ENCODE measurements around the gene POLE.
"Not testable (repeated sequence)": the region's sequence is repeated elsewhere in the genome, so short reads cannot be mapped to it uniquely, and the experiment has no call there.

Gene POLE

DNA sequence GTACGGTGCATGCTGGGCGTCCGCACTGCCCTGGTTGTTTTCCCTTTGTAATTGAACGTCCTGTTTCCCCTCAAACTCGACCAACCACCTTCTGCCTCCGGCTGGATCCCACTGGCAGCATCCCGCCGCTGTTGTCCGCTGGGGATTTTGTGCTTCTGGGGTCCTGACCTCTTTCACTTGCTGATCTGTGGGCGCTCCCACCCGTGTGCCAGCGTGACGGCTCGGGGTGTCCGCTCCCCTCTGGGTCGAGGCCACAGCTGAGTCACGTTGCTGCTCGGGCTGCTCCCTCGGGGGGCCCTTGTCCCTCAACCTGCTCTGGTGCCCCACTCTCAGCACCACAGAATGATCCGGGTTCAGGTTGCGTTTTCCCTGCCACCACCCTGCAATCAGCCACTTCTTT is 31.5 kb upstream of the POLE start:
- no peak for DNase-seq

DNA sequence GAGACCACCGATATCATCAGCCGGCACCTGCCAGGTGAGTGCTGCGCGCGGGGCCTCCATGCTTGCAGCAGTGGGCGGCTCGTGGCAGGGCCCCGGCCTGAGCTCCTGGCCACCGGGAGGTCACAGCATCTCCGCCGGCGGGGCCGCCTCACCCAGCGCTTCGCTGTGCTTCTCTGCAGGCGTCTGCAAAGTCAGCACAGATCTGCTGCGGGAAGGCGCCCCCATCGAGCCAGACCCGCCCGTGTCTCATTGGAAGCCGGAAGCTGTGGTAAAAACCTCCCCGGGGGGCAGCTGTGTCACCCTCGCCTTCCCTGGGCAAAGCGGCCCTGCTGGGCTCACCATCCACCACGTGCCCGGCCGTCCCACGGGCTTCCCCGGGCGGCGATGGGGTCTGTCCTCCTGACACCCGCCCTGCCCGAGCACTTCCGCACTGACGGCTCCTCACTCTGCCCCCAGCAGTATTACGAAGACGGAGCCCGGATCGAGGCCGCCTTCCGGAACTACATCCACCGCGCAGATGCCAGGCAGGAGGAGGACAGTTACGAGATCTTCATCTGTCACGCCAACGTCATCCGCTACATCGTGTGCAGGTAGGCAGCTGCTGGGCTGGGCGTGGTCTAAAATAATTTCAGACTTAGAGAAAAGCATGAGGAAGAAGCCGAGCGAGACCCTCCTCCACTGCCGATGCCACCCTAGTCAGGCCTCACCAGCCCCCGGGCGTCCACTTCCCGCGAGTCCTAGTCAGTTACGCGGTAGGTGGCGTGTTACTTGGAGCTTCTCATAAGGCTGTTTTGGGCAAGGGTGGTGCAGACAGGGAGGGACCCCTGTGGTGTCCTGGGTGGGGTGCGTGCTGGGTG is 30.6 kb upstream of the POLE start:
- no peak for DNase-seq

DNA sequence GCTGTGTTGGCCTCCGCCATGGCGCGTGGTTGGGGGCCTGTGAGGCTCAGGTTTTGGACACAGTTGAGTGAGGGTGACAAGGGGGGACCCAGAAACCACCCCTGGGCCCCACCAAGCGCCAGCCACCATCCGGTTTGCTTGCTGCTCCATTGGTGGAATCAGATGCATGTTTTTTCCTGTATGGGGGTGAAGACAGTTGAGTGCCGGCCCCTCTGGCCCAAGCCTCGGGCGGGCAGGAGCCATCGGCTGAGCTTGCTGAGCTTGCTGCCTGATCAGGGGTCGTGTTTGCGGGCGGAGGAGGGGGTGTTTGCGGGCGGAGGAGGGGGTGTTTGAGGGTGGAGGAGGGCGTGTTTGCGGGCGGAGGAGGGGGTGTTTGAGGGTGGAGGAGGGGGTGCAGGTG is 29.9 kb upstream of the POLE start:
- no peak for DNase-seq

DNA sequence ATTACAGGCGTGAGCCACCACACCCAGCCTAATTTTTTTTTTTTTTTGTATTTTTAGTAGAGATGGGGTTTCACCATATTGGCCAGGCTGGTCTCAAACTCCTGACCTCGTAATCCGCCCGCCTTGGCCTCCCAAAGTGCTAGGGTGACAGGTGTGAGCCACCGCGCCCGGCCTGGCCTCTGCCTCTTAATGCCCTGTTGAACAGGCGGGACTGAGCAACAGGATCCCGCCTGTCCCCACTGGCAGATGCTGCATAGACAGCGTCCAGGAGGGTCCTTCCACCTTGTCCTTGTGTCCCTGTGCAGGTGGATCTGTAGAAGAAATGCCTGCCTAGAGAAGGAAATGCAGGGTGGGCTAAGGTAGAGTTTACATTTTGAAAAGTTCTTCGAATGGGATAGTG is 29.2 kb upstream of the POLE start:
- DNase-seq = no peak

DNA sequence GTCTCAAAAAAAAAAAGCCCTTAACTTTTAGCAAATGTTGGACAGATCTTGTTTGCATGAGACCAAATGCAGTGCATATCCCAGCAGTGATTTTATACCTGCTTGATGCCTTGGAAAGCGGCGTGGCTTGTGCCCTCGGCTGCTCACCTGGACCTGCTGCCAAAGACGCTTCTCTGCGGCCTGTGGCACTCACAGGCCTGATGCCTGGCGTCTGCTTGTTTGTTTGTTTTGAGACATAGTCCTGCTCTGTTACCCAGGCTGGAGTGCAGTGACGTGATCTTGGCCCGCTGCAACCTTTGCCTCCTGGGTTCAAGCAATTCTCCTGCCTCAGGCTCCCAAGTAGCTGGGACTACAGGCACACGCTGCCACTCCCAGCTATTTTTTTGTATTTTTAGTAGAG is 28.7 kb upstream of the POLE start:
- DNase-seq = no peak

DNA sequence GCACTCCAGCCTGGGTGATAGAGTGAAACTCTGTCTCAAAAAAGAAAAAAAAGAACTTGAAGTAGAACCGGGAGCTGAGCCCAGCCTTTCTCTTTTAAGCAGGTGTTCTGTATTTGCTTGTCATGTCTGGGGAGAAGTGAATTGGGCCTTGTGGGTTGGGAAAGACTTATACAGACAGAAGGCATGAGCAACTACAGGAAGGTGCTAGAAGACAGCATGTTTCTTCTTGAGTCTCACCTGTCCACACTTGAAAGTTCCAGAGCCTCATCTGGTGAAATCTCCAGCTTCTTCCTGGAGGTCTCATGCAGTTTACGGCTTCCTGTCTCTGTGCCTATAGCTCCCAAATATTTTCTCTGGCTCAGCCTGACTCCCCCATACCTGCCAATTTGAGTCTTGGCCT is 26.0 kb upstream of the POLE start:
- no peak for DNase-seq

DNA sequence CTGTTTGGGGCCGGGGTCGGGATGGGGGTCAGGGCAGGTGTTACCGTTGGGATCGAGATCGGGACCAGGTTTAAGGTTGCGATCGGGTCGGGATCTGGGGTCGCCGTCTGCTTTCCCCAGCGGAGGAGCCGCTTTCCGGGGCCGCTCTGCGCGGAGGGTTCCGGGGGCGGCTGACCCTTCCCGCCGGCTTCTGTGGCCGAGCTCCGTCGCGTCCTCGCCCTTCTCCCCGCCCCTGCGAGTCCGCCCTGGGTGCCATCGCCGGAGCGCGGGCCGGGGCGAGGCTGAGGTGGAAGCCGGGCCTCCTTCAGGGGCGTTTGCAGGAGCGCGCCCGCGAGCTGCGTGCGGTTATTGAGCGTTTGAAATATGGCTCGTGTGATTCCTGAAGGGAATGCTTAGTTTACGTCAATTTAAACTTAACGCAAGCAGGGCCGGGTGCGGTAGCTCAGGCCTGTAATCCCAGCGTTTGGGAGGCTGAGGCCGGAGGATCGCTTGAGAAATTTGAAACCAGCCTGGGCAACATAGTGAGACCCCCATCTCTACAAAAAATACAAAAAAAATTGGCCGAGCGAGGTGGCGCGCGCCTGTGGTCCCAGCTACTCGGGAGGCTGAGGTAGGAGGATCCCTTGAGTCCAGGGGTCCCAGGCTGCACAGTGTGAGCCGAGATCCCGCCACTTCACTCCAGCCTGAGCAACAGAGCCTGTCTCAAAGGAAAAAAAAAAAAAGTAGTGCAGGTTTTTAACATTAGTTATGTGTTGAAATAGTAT is 24.1 kb upstream of the POLE start:
- peak in 1 of 2 experiments; percentile 15 for DNase-seq

DNA sequence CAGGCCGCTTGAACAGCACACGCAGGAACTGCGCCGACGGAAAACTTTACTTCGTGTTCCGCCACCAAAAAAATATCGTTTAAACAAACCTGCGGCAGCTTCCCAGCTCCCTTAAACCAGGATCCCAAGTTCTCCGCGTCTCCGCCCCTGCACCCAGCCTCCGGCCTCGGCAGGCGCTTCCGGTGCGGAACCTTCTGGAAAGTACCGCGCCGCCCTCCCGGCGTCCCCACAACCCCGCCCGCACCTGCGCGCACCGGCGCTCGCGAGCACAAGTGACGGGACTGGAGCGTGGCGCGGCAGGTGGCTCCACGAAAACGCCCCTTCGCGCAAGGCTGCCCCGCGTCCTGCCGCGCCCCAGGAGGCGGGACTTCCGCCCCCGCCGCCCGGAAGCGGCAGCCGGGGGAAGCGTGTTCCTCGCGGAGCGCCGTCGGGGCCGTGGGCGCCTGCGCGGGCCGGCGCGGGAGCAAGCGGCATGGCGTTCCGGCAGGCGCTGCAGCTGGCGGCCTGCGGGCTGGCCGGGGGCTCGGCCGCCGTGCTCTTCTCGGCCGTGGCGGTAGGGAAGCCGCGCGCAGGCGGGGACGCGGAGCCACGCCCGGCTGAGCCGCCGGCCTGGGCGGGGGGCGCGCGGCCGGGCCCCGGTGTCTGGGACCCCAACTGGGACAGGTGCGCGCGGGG is 23.4 kb upstream of the POLE start, which contains the start of gene PGAM5:
Gene PGAM5, plus strand, starts transcription at position 438 of the 675 bp plus-strand sequence. Its CDS starts 35 bp downstream, at position 473.
- peak; percentile 68 to 92 for DNase-seq

DNA sequence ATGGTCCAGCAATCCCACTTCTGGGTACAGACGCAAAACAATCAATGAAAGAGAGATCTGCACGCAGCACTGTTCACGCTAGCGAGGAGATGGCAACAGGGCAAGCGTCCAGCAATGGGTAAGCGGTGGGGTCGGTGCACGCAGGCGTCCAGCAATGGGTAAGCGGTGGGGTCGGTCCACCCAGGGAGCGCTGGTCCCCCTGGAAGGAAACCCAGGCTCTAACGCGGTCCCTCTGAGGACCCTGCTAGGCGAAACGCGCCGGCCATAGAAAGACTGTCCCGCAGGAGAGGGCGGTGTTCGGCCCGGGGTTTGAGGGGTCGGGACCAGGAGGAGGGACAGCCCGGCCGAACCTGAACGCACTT is 22.9 kb upstream of the POLE start:
- no peak for DNase-seq

DNA sequence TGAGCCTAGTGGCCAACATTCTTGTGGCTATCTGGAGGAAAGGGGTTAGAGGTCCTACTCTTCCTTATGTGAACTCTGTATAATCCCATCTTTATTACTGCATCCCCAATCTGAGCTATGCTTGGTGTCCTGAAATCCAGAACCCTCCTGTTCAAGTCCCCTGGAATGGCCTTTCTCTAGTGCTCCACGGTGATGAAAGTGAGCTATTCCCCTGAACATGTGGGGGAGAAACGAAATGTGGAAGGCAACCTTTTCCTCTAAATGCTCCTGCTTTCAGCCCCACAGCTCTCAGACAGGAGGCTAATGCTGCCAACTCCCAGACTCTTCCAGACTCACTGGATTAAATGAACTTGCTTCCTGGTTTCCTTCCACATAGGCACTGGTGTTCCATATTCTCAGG is 21.0 kb upstream of the POLE start:
- DNase-seq = no peak

DNA sequence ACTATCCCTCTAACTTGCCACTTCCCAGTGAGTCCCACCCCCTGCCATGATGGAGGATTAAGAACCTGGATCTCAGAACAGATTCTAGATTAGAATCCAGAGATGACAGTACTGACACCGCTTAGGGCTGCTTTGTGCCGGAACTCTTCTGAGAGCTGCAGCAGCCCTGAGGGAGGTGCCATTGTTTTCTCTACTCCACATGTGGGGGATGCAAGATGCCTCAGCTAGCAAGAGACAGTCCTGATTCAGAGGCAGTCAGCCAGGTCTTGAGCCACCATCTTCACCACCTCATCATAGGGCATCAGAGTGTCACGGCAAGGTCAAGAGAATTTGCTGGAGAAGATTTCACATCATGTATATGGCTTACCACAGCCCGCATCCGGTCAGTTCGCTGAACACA is 20.1 kb upstream of the POLE start:
- no peak for DNase-seq

DNA sequence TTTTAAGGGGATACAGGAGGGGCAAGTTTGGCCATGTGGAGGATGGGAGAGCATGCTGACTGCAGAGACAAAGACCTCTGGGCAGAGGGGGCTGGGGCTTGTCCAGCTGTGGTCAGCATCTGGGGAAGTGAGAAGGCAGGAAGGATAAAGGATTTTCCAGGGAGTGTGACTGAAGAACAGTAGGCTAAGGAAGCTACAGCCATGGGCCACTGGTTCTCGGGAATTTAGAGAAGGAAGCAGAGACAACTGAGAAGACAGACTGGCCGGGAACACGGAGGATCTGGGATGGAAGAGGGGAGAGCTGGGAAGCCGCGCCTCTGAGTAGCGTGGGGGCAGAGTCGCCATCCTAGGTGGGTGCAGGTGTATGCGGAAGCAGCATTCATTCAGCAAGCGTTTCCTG is 16.5 kb upstream of the POLE start:
- no peak for DNase-seq

DNA sequence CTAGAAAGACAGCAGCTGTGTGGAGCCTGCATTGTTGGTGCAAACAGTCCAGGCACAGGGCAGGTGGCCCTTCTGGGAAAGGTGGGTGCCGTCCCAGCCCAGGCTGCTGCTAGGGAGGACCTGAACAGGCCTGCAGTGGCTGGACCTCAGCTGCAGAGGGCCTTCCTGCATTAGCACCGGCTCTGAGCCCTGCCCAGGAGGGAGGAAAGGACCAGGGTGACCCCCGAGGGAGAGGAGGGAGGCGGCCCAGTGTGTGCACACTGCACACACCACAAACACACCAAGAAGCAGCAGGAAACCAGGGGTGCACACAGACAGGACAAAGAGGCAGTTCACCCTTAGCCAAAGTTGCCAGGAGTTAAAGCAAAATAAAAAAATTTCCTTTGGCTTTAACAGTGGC is 15.5 kb upstream of the POLE start:
- no peak for DNase-seq

DNA sequence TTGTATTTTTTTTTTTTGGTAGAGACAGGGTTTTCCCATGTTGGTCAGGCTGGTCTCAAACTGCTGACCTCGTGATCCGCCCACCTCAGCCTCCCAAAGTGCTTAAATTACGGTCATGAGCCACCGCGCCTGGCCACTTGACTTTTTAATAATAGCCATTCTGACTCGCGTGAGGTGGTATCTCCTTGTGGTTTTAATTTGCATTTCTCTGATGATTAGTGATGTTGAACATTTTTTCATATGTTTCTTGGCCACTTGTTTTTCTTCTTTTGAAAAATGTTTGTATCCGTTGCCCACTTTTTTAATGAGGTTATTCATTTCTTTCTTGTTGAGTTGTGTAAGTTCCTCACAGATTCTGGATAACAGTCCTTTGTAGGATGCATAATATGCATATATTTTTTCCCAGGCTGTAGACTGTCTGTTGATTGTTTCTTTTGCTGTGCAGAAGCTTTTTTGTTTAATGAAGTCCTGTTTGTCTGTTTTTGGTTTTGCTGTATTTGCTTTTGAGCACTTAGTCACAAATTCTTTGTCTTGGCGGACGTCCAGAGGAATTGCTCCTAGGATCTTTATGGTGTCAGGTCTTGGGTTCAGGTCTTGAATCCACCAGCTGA is 13.2 kb upstream of the POLE start:
- no peak for DNase-seq

DNA sequence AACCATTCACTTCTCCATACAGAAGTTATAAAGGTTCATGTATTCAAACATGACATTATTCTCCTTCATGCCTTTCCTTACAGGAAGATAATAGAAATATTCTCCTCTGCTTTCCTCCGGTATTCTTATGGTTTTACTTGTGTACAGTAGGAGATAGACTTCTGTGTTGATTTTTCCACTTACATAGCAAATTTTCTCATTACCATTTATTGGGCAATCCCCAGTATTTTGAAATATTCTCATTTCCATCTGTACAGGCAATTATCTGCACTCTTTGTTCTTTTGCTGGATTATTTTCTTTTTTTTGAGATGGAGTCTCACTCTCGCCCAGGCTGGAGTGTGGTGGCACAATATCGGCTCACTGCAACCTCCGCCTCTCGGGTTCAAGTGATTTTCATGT is 11.2 kb upstream of the POLE start:
- DNase-seq = no peak

DNA sequence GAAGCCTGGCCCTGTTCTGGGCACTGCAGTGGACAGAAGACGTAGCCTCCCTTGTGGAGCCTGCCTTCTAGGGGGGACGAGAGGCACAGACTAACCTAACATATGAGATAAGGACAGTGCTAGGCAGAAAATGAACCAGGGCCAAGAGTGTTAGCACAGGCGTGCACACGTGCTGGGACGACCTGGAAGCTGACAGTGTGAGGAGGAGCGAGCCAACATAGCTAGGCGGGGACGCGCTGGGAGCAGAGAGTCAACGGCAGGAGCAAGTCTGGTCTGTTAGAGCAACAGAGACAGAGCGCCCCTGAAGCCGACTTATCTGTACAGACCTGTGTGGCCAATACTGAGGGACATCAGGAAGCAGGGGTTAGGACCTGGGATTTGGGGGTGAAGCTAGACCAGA is 8.3 kb upstream of the POLE start:
- DNase-seq = no peak

DNA sequence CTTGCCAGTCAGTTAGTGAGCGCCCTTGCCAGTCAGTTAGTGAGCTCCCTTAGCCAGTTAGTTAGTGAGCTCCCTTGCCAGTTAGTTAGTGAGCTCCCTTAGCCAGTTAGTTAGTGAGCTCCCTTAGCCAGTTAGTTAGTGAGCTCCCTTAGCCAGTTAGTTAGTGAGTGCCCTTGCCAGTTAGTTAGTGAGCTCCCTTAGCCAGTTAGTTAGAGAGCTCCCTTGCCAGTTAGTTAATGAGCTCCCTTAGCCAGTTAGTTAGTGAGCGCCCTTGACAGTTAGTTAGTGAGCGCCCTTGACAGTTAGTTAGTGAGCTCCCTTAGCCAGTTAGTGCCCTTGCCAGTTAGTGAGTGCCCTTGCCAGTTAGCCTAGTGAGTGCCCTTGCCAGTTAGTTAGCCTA is 7.7 kb upstream of the POLE start:
- DNase-seq = not testable (repeated sequence)

DNA sequence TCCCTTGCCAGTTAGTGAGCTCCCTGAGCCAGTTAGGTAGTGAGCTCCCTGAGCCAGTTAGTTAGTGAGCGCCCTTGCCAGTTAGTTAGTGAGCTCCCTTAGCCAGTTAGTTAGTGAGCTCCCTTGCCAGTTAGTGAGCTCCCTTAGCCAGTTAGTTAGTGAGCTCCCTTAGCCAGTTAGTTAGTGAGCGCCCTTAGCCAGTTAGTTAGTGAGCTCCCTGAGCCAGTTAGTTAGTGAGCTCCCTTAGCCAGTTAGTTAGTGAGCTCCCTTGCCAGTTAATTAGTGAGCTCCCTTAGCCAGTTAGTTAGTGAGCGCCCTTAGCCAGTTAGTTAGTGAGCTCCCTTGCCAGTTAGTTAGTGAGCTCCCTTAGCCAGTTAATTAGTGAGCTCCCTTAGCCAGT is 4.9 kb upstream of the POLE start:
- DNase-seq = not testable (repeated sequence)

DNA sequence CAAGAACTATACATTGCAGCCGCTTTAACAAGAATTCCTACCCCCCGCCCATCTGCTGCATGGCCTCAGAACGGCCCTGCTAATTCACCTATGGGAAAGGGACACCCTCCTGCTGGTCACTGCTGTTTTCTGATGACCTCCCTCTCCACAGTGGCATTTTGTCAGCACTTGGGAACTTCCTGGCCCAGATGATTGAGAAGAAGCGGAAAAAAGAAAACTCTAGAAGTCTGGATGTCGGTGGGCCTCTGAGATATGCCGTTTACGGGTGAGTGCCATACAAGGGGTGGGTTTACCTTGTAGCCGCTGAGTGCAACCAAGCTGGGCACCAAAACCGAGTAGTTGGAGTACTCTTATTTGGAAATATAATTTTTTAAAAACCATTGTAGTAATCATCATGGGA is 3.0 kb upstream of the POLE start:
- DNase-seq = no peak

DNA sequence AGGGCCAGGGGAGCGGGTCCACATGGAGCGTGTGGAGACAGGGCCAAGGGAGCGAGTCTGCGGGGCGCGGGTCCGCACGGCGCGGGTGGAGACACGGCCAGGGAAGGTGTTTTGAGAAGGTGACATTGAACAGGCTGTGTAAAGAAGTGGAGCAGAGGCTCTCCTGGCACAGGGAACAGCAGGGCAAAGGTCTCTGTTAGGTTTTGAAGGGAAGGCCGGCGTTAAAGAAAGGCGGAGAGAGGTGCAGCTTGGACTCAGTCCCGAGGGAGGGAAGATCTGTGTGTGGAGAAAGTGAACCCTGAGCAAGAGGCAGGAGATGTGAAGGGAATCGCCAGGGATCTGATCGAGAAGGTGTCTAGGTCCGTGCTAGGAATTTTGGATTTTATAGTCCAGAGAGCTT is 2.1 kb upstream of the POLE start:
- no peak for DNase-seq

DNA sequence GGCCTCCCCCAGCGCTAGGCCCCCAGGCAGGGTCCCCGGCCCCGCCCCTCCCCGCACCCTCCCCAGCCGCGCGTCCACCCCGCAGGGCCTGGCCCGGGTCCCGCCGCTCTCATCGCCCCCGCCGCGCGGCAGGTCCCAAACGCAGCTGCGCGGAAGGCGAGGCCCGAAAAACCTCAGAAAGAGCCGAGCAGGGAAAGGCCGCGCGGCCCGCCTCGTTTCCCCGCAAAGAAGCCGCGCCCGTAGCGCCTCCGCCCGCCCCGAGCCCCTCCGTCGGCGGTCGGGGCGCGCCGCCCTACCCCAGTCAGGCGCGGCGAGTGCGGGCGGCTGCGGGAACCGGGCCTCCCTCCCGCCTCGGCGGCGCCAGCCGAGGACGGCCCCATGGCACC is 324 bp downstream of the POLE start:
- no peak for DNase-seq

DNA sequence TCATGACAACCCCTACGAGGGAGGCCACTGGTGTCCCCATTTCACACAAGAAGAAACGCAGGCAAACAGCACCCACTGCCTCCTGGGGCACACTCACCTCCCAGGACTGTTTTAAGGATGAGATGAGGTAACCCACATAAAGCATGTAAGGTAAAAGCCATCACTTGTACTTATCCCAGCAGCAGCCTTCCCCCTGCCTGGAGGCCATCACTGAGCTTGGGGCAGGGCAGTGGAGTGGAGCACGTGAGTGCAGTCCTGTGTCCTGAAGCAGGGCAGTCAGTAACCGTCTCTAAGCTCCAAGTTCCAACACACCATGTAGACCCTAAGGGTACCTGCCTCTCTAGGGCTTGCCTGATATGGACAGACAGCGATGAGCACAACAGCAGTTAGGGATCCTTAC is 1.7 kb downstream of the POLE start:
- DNase-seq = no peak

DNA sequence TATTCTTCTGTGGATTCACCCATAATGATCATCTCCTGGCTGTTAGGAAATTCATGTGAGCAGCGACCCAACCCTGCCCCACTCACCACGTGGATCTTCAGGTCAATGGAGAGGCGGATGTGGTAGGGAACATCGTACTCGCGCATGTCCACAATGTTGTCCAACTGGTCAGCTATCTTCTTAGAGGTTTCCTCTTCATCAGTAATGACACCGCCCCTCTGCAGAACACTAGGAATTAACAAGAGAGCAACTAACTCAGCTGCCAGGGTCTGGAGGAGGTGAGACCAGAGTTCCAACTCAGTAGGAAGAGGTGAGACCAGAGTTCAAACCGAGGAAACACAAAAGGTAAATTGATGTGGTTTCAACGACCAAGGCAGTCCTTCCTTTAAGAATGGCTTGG is 9.7 kb downstream of the POLE start:
- no peak for DNase-seq

Measured in NCI-H187 (cell line).